ENCODE results near the gene TOP3A. TPM values are rescaled to one million over a fixed set of nuclear protein-coding genes. Genes with fewer than 3 reads are reported as not detected.

The TOP3A gene
- total and polyA plus RNA-seq, 2 donors (not counting 1 experiment from before 2014, with no cell fraction given): 13.4 to 55.8 TPM

GRCh38 chr17:18257268-18257981 is 57.4 kb downstream of the TOP3A start:
- peak overlapping the region; percentile 98 for H3K4me3 Mint-ChIP-seq
- peak overlapping the region; percentile 95 for H2AFZ ChIP-seq (ENCODE audit: insufficient read depth, low read depth, low read length, poor library complexity, severe bottlenecking)
- H3K27ac ChIP-seq (ENCODE audit: low read length in 2 of 2): peak overlapping the region; percentile 65 to 86
- CTCF ChIA-PET: interaction anchor here (0.6 kb wide), 1 partner anchor 13 kb away, joined by 3 read pairs; no protein-coding TSS in a partner anchor
- no peaks in the 10 kb centered on the region for H3K27me3 ChIP-seq (replicated peaks in 1 of 4; ENCODE audit: control extremely low read depth in 1 of 4, control insufficient read depth in 3 of 4, insufficient read depth in 4 of 4, low read length in 3 of 4)
- peaks cover 31% of the 10 kb centered on the region for H3K4me1 Mint-ChIP-seq
- no peak for ATAC-seq (ENCODE audit: low read depth)
- POLR2A ChIA-PET: no interaction called here
- TF ChIP-seq CTCF (IDR thresholded peaks at IDR 0.05) (no peak), EZH2 (IDR thresholded peaks at IDR 0.05; ENCODE audit: borderline replicate concordance, insufficient read depth, low read depth, low read length, poor library complexity, severe bottlenecking) (no peak)
- H3K27ac Mint-ChIP-seq: peak overlapping the region; percentile 92
- peak overlapping the region; percentile 41 to 99 (median 93) for H3K4me3 ChIP-seq (ENCODE audit: control extremely low read depth in 1 of 5, extremely low read depth in 1 of 5, insufficient read depth in 1 of 5, low read depth in 2 of 5, low read length in 4 of 5)
- intact Hi-C loops (cut with micrococcal nuclease): loop anchor here (5.0 kb wide), 1 partner anchor 975 kb away; the partner anchor contains the start of gene COPS3
- peaks cover 52% of the 10 kb centered on the region for H3K79me2 ChIP-seq (ENCODE audit: control insufficient read depth, insufficient read depth, low read length)
- WGBS (ENCODE audit: insufficient coverage): 24% methylated on average over 13 of the region's 18 CpGs
- H3K4me2 ChIP-seq (replicated peaks; ENCODE audit: low read depth, low read length, poor library complexity, severe bottlenecking): peak overlapping the region; percentile 92
- DNase-seq: no peak
- peaks cover 28 to 43% of the 10 kb centered on the region in 2 donors for H3K4me1 ChIP-seq (ENCODE audit: control insufficient read depth in 2 of 2, insufficient read depth in 2 of 2, low read length in 2 of 2)
- H3K9me3 Mint-ChIP-seq (ENCODE audit: insufficient read depth): no peaks in the 10 kb centered on the region
- peaks cover 0 to 38% of the 10 kb centered on the region in 2 experiments for H3K36me3 ChIP-seq (replicated peaks in 1 of 2; ENCODE audit: control extremely low read depth in 1 of 2, control insufficient read depth in 1 of 2, extremely low read depth in 1 of 2, insufficient read depth in 2 of 2, low read length in 1 of 2)
- H3K9ac ChIP-seq (ENCODE audit: low read length): peak overlapping the region; percentile 91
- no peaks in the 10 kb centered on the region for H3K9me3 ChIP-seq (ENCODE audit: control extremely low read depth in 1 of 3, control insufficient read depth in 2 of 3, insufficient read depth in 1 of 3, low read length in 2 of 3)
- peaks cover 45% of the 10 kb centered on the region for H4K20me1 ChIP-seq (ENCODE audit: control insufficient read depth, insufficient read depth, low read length, poor library complexity, severe bottlenecking)
- H3K27me3 Mint-ChIP-seq: no peaks in the 10 kb centered on the region

GRCh38 chr17:18256776-18257175 is 58.0 kb downstream of the TOP3A start:
- peak overlapping the region; percentile 98 for H3K4me3 Mint-ChIP-seq
- no peaks in the 10 kb centered on the region for H3K9me3 Mint-ChIP-seq (ENCODE audit: insufficient read depth)
- H2AFZ ChIP-seq (ENCODE audit: insufficient read depth, low read depth, low read length, poor library complexity, severe bottlenecking): no peak overlapping the region
- H3K4me2 ChIP-seq (replicated peaks; ENCODE audit: low read depth, low read length, poor library complexity, severe bottlenecking): peak overlapping the region; percentile 92
- H3K9me3 ChIP-seq (ENCODE audit: control extremely low read depth in 1 of 3, control insufficient read depth in 2 of 3, insufficient read depth in 1 of 3, low read length in 2 of 3): no peaks in the 10 kb centered on the region
- peak overlapping the region; percentile 91 for H3K9ac ChIP-seq (ENCODE audit: low read length)
- no peak for ATAC-seq (ENCODE audit: low read depth)
- no peak overlapping the region for H3K4me3 ChIP-seq (ENCODE audit: control extremely low read depth in 1 of 5, extremely low read depth in 1 of 5, insufficient read depth in 1 of 5, low read depth in 2 of 5, low read length in 4 of 5)
- H4K20me1 ChIP-seq (ENCODE audit: control insufficient read depth, insufficient read depth, low read length, poor library complexity, severe bottlenecking): peaks cover 45% of the 10 kb centered on the region
- peaks cover 0 to 45% of the 10 kb centered on the region in 2 experiments for H3K36me3 ChIP-seq (replicated peaks in 1 of 2; ENCODE audit: control extremely low read depth in 1 of 2, control insufficient read depth in 1 of 2, extremely low read depth in 1 of 2, insufficient read depth in 2 of 2, low read length in 1 of 2)
- CTCF ChIA-PET: no interaction called here
- no peak overlapping the region for H3K27ac Mint-ChIP-seq
- 96% methylated on average over 7 of the region's 7 CpGs for WGBS (ENCODE audit: insufficient coverage)
- no peak for TF ChIP-seq EZH2 (IDR thresholded peaks at IDR 0.05; ENCODE audit: borderline replicate concordance, insufficient read depth, low read depth, low read length, poor library complexity, severe bottlenecking)
- no peak for TF ChIP-seq CTCF (IDR thresholded peaks at IDR 0.05)
- no peak overlapping the region for H3K27ac ChIP-seq (ENCODE audit: low read length in 2 of 2)
- no peak for DNase-seq
- POLR2A ChIA-PET: no interaction called here
- H3K4me1 ChIP-seq (ENCODE audit: control insufficient read depth in 2 of 2, insufficient read depth in 2 of 2, low read length in 2 of 2): peaks cover 28 to 40% of the 10 kb centered on the region in 2 donors
- intact Hi-C loops (cut with micrococcal nuclease): loop anchor here (5.0 kb wide), 1 partner anchor 974 kb away; the partner anchor contains the start of gene COPS3
- H3K27me3 ChIP-seq (replicated peaks in 1 of 4; ENCODE audit: control extremely low read depth in 1 of 4, control insufficient read depth in 3 of 4, insufficient read depth in 4 of 4, low read length in 3 of 4): no peaks in the 10 kb centered on the region
- peaks cover 46% of the 10 kb centered on the region for H3K79me2 ChIP-seq (ENCODE audit: control insufficient read depth, insufficient read depth, low read length)
- peaks cover 31% of the 10 kb centered on the region for H3K4me1 Mint-ChIP-seq
- H3K27me3 Mint-ChIP-seq: no peaks in the 10 kb centered on the region
